ENCODE data around the gene INPP4A.

DNA sequence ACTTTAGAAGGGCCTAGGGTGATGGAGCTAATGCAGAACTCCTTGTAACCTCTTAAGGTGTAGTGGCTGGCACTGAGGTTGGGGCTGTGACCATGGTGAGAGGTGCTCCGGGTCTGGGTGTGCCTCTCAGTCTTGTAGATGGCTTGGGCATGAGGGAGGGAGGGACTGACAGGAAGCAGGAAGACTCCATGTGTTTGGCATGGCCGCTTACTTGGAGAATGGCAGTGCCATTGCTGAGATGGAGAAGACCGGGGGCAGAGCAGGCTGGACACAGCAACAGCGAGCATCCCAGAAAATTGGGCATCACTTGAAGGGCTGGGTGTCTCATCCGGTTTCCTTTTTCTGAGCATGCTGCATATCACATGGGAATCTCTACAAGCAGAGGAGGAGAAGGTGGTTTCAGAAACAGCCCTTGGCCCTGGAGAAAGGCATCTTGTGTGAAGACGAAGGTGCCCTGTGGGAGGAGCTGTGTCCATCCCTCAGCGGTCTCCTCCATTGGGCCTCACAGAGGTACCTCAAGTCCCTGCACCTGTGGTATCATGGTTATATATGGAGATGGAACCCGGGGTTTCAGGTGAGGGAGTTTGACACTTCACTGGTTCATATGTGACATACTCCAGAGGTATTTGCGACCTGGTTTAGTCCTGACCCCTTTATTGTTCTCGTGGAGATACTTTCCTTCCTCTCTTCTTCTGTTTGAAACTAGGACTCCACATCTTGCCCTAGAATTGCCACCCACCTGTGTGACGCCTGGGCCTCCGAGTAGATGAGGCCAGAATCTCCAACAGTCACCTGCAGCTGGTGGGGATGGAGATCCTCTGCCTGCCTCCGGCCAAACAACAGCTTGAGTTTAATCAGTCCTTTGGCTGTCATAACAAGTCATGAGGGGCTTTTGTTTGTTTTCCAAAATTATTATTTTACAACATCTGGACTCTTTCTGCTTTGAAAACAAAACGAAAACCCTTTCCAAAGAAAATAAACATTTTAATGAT is 45.6 kb downstream of the INPP4A start:
- no peak for TF ChIP-seq ARNTL (CRISPR knock-in tag; IDR thresholded peaks at IDR 0.05; ENCODE audit: borderline replicate concordance, low read depth)
- TF ChIP-seq, protein P1, sequence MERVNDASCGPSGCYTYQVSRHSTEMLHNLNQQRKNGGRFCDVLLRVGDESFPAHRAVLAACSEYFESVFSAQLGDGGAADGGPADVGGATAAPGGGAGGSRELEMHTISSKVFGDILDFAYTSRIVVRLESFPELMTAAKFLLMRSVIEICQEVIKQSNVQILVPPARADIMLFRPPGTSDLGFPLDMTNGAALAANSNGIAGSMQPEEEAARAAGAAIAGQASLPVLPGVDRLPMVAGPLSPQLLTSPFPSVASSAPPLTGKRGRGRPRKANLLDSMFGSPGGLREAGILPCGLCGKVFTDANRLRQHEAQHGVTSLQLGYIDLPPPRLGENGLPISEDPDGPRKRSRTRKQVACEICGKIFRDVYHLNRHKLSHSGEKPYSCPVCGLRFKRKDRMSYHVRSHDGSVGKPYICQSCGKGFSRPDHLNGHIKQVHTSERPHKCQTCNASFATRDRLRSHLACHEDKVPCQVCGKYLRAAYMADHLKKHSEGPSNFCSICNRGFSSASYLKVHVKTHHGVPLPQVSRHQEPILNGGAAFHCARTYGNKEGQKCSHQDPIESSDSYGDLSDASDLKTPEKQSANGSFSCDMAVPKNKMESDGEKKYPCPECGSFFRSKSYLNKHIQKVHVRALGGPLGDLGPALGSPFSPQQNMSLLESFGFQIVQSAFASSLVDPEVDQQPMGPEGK (CRISPR knock-in tag; IDR thresholded peaks at IDR 0.05; ENCODE audit: borderline replicate concordance) = no peak
- TF ChIP-seq, protein P2, sequence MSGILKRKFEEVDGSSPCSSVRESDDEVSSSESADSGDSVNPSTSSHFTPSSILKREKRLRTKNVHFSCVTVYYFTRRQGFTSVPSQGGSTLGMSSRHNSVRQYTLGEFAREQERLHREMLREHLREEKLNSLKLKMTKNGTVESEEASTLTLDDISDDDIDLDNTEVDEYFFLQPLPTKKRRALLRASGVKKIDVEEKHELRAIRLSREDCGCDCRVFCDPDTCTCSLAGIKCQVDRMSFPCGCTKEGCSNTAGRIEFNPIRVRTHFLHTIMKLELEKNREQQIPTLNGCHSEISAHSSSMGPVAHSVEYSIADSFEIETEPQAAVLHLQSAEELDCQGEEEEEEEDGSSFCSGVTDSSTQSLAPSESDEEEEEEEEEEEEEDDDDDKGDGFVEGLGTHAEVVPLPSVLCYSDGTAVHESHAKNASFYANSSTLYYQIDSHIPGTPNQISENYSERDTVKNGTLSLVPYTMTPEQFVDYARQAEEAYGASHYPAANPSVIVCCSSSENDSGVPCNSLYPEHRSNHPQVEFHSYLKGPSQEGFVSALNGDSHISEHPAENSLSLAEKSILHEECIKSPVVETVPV (CRISPR knock-in tag; IDR thresholded peaks at IDR 0.05) = no peak
- no peak for TF ChIP-seq ZFP30 (CRISPR knock-in tag; IDR thresholded peaks at IDR 0.05)
- TF ChIP-seq, protein P3, sequence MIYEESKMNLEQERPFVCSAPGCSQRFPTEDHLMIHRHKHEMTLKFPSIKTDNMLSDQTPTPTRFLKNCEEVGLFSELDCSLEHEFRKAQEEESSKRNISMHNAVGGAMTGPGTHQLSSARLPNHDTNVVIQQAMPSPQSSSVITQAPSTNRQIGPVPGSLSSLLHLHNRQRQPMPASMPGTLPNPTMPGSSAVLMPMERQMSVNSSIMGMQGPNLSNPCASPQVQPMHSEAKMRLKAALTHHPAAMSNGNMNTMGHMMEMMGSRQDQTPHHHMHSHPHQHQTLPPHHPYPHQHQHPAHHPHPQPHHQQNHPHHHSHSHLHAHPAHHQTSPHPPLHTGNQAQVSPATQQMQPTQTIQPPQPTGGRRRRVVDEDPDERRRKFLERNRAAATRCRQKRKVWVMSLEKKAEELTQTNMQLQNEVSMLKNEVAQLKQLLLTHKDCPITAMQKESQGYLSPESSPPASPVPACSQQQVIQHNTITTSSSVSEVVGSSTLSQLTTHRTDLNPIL (CRISPR knock-in tag; IDR thresholded peaks at IDR 0.05; ENCODE audit: low read depth) = no peak
- TF ChIP-seq TCF4 (CRISPR knock-in tag; IDR thresholded peaks at IDR 0.05; ENCODE audit: borderline replicate concordance) = no peak

Measured in SK-N-SH treated with all-trans-retinoic acid at 6 μM for 48 hours (cell line).